GM19455 (cell line): Measurements from ENCODE around the gene CTSZ.

Source experiments
- ATAC-seq: cut with Tn5 transposase; IDR thresholded peaks from one replicate; pipeline ENCODE4 v1.9.1; 2021; ENCODE audit not compliant: unreplicated experiment

Gene CTSZ

DNA sequence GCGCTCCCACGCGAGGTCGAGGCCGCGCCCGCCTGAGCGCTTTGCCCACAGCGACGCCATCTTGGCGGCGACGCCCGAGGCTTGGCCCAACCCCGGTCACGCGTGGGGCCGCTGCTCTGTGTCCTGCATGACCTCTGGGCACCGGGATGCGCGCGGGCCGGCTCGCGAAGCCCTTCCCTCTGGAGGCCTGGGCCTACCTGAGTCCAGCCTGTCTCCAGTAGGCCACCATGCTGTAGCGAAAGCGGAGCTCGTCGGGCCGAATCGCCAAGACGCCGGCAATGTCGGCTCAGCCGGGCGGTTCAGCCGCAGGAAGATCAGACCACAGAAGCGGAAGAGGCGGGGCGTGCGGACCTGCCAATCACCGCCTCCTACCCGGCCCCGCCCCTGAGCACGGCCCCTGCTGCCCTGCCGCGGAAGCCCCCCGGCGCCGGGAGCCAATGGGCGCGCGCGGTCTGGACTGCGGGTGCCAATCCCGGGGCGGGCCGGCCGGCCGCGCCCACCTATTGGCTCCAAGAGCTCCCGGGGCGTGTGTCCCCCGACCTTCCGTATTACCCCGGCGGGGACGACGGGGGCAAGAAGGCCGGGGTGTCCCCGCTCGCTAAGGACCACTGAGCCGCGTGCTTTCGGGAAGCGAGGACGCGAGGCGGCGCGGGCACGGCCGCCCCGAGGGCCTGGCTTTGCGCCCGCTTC, 25.1 kb upstream of the CTSZ start, which contains the start of gene ATP5F1E:
Gene ATP5F1E (minus strand): TSS at position 313 of the 690 bp plus-strand sequence. CDS start 84 bp downstream, at position 229.
- ATAC-seq: peak; percentile 91

DNA sequence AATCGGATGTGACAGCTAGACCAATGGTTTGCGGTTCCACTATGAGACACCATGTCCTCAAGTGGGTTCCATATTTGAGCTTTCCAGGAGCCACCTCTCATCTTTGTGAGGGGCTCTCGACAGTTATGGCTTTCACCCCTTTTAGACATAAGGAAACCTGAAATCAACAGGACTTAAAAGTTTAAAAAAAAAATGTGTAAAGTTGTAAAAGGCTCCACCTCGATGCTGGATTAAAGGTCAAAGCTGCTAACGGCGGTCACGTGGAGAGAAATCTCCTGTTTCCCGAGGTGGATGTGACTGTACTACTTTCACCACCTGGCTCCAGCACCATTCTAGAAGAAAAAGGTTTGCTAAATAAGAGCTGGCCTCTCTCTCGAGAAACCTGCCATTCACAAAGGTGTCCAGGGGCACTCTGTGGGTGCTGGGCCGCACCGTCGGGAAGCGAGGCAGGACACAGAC, 24.5 kb upstream of the CTSZ start:
- no peak for ATAC-seq

DNA sequence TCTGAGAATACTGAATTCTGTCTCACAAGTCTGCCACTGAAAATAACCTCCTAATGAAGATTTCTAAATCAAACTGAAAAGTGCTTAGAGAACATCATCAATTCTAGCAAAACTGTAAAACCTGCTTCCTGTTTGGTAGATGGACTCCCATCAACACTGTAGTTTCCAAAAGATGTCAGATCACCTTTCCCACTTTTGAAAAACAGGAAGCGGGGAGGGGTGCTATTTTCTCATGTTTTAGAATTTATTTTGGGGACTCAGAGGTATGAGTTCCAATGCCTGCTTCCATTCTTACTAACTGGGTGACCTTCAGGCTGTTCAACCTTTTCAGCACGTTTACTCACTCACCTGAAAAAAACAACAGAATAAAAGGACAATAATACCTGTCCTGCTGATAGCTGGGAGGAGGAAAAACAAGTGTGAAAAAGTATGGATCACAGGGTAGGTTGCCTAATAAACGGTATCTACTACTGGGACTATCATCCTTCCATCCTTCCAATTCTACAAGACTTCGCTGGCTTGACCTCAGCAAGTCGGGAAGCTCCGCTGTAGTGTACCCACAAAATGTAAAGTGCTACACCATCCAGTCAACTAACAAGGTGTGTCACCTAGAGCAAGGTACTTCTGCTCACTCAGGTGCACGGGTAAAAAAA, 24.0 kb upstream of the CTSZ start:
- ATAC-seq: no peak

DNA sequence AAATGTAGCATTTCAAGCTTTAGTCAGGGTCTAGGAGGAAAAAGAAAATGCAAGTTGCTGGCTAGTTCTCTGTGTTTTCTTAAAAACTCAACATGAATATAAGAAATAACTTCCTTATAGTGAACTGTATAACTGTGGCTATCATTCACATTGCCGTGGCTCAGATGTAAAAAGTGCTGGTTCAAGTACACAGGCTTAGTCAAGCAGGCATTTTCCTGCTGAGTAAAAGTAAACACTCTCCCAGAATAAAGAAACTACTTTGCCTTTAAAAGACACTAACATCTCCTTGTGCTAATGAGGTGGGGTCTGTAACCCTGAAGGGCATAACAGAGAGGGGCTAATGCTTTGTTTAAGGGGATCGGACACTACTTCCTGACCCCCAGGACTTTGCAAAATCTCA, 21.8 kb upstream of the CTSZ start:
- no peak for ATAC-seq

DNA sequence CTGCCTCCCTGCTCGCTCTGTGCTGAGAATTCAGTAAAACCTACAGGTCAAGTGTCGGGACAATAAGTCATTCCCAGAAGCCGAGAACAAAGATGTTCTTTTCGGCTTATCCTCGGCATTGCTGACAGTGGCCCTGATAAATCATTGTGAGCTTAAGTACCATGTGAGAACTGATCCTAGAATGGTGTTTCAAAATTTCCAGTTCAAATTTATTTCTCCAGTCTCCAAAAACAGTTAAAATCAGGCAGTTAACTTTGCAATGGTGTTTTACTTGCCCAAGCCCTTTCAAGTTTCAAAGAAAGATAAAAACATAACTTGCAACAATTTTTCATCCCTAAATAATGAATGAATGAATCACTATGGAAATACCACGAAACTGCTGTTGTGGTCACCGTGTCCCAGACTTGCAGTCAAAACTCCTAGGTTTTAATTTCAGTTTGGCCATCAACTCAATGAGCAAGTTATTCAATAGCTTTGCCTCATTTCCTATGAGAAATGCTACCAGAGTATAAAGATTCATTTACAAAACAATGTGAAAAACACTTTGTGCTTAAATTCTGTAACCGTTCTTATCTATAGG, 20.8 kb upstream of the CTSZ start:
- no peak for ATAC-seq

DNA sequence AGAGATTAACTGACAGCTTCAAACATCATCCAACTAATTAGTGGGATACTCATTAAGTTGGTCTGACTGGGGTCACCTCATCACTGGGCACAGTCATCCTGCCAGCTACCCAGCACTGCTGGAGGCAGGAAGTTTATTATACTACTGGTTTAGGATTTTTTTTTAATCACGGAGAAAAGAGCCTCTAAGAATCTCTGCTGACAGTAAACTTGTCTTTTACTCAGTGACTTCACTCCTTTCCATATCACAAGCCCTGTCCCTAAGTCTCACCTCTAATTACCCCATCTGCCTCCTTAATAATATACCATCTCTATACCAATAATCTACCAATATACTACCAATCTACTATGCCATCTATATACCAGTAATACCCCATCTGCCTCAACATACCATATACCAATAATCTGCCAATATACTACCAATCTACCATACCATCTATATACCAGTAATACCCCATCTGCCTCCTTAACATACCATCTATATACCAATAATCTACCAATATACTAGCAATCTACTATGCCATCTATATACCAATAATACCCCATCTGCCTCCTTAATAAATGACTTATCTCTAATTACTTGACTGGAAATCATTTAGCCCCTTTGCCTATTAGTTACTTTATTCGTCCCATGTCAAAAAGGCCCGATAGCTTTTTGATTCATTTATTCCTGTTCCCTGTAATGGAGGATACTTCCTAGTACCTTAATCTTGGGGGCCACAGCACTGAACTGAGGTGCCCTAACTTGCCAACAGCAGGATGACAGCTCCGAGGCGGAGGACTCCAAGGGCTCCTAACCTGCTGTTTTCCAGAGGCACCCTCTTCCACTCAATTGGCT, 20.1 kb upstream of the CTSZ start:
- no peak for ATAC-seq

DNA sequence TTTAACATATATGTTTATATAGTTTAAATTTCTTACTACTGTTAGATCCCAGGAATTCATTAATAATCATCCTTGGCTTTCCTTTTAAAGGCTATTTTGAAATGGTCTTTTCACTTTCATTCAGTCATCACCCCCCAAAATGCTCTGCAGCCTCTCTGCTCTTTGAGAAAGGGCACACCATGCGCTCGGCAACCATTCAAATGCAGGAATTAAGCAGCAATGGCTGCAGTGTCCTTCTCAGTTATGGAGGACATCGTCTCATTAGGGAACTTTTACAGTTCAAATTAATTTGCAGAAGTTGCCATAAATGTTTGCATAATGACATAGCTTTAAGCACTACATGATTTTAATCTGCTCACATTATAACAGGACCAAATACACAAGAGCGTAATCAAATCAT, 18.5 kb upstream of the CTSZ start:
- no peak for ATAC-seq

DNA sequence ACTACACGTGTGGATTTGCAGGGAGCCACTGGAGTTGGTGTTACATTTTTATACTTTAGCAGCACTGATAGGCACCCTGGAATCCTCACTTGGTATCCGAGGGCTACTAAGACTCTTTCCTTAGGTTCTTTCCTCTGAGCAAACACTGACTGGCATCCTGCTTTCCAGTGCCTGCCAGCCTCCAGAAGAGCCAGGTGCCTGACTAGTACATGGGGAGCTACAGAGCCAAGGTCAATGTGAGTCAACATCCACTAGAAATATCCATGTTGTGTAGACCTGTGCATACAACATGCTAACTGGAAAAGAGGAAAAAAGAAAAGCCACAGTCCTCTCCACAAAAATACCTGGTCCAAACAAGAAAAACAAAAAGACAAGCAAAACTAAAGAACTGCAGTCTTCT, 18.0 kb upstream of the CTSZ start:
- no peak for ATAC-seq

DNA sequence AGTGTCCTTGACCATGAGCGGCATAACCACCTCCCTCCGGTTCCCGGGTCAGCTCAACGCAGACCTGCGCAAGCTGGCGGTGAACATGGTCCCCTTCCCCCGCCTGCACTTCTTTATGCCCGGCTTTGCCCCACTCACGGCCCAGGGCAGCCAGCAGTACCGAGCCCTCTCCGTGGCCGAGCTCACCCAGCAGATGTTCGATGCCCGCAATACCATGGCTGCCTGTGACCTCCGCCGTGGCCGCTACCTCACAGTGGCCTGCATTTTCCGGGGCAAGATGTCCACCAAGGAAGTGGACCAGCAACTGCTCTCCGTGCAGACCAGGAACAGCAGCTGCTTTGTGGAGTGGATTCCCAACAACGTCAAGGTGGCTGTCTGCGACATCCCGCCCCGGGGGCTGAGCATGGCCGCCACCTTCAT, 17.1 kb upstream of the CTSZ start:
- ATAC-seq: no peak

DNA sequence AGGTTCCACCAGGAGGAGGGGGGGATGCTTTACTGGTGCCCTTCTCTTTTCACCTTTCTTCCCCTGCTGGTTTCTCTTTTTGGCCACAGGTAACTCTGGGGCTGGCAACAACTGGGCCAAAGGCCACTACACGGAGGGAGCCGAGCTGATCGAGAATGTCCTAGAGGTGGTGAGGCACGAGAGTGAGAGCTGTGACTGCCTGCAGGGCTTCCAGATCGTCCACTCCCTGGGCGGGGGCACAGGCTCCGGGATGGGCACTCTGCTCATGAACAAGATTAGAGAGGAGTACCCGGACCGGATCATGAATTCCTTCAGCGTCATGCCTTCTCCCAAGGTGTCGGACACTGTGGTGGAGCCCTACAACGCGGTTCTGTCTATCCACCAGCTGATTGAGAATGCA, 16.6 kb upstream of the CTSZ start:
- ATAC-seq: no peak

DNA sequence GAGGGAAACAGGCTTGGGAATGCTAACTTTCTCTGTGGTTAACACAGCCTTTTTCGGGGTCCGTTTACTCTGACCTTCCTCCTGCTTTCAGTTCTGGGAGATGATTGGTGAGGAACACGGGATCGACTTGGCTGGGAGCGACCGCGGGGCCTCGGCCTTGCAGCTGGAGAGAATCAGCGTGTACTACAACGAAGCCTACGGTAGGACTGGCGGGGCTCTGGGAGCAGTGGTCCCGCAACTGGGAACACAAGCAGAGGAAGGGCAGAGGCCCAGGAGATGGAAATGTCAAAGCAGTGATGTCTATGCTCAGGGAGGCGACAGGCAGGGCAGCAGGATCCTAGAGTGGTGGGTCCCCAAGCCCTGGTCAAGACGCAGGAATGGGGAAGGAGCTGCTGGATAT, 15.7 kb upstream of the CTSZ start:
- no peak for ATAC-seq

DNA sequence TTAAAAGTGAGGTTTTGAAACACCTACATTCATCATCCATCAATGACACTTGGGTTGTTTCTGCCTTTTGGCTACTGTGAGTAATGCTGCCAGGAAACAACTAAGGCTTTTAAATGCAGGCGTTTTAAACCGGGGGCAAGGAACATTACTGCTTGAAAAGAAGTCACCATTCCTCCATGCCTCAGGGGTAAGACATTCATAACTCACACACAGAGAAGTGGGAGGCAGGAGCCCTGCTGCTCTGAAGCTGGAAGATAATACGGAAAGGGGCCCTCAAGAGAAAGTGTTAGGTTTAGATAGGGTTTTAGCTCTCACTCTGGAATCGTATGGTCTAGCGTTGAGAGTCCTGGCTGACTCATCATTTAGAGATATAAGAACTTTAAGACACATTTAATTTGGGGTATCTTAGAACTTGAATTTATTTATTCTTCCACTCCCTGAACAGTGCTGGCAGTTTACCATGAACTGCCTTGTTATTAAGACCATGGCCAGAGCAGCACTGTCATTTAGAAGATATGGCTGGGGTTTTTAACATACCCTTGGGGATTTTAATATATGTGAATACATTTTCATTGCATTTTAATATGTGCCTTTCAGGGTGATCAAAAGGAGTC, 14.0 kb upstream of the CTSZ start:
- ATAC-seq: no peak

DNA sequence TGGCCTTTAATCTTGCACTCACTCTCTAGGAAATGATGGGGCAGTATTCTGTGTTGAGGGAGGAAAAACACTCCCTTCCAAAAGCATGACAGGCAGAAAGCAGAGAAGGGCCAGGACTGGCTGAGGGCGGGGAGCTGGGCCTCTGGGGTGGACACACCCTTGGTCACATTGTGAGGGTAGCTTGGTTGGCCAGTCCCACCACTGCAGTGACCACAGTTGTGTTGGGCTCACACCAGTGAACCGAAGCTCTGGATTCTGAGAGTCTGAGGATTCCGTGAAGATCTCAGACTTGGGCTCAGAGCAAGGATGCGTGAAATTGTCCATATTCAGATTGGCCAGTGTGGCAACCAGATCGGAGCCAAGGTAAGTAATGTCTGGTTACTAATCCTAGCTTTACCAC, 12.2 kb upstream of the CTSZ start, which contains the start of gene TUBB1:
Gene TUBB1 (plus strand): TSS at position 213 of the 400 bp plus-strand sequence. CDS start 94 bp downstream, at position 307.
- ATAC-seq: no peak

DNA sequence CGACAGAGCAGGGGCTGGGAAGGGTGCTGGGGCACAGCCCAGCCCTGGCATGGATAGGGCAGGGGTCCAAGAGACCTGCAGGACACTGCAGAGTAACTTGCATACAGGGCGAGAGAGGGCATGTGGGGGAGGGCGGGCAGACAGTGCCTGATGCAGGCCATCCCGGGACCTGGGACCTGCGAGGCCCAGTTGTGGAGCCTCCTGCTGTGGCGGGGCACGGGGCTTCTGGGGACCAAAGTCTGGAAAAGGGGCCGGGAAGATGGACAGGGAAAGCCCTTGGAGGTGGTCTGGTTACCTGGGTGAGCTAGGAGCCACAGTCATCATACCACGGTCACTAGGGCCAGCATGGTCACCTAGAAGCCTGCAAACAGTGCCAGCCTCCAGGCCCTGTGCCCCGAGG, 11.8 kb upstream of the CTSZ start:
- no peak for ATAC-seq

DNA sequence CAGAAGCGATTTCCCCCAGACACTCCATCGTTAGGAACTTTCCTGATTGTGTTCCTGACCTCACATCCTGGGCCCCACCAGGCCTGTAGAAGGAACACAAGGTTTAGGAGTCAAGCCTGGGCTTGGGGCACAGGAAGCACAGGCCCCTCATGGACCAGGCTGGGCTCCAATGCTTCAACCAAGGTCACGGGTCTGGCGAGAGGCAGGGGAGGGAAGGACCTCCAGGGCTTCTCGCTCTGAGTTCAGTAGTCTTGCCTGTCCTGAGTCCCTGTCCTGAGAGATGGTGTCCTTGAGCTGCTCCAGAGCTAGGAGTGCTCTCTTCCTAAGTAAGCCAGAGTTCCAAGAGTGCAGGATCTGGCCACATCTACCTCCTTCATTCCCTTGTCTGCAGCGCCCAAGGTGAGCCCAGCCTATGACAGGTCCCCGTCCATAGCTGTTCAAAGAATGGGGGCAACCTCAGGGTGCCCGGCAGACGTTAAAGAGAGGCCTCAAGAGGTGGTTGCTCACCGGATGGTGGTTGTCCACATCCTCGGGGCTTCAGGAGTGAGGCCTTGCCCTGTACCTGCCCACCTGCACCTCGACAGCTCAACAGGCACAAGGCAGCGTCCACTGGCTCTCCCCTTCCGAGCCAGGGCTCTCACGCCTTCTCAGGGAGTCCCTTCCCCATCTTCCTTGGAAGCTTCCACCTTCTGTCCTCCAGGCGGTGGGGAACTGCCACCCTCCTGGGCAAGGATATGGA, 10.6 kb upstream of the CTSZ start:
- ATAC-seq: no peak

DNA sequence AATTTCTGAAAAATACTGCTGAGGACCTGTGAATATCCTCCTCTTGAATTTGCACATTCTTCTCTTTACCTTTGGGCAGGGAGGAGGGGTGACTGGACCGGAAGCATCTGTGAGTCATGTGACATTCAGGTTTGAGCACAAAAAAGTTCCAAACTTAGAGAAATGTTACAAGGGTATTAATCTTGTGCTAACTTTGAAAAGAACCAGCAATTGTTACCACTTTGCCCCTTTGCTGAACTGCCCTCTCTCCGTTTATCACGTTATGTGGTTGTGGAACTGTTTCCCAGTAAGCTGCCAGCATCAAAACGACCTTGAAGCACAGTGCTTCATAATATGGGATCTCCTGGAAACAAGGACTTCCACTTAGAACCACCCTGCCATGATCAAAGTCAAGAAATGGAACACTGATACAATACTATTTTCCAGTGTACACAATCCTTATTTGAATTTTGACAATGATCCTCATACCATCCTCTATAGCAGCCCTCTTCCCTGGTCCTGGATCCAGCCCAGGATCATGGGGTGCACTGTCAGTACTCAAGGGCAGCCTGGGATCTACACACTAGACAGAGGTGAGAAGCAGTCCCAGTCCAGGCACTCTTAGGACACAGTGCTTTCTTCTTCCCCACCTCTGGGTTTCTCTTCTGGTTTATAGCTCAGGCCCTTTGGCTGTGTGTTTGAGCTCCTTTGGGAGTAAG, 9.9 kb upstream of the CTSZ start:
- ATAC-seq: no peak

DNA sequence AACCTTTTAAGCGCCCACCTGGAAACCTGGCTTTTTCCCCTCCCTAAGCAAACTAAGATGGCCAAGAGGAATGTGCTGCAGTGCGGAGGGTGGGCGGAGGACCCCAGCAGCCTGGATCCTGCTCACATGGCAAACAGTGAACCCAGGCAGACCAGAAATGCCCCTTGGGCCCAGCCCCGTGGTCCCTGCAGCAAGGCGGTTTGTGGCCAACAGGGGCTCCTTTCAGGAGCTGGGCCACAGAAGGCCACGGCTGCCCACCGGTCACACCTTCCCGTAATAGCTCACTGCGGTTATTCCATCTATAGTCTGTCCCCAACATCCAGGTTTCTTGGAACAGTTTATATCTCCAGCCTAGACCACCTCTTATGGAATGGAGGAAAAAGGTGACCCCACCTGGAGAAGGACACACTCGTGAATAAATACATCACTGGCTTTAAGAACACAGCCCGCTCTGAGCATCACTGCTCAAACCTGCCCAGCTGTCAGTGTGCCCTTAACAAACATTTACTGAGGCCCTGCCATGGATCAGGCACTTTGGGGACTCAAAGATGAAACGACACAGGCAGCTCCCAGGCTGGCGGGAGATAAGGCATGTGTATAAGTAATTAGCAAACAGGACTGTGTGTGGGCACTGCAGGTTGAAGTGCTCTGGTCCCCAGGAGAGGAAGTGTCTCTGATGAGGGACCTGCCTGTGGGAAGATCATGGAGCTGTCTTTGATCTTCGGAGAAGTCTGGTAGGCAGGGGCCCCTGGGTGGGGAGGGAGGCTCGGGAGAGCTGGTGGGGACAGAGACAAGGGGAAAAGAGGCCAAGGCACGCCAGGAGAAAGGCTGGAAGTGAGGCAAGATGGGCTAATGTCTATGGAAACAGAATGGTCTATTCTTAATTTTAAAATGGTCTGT, 9.0 kb upstream of the CTSZ start:
- ATAC-seq: no peak

DNA sequence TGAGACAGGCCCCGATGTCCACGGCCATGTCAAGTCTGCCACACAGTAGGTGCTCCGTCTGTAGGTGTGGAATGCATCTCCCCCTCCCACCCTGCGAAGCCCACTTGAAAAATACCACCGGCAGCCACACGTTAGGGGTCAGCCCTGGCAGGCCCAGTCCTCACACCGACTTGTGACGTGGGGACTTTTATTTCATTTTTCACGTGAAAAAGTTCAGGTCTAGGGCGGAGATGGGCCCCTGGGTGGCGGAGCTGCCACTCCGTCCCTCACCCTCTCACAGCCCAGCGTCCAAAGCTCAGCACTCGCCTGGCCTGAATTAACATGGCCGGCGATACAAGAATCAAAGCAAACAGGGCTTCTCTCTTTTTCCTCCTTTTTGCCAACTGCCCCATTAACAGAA, 8.4 kb upstream of the CTSZ start:
- ATAC-seq: no peak
